Measurements from ENCODE around the gene YIPF5.

YIPF5 gene

GRCh38 chr5:144170276-144171024, at the start of gene YIPF5, which contains the start of gene KCTD16:
TSS of gene YIPF5 (minus strand) at chr5:144170659. CDS start at chr5:144169955, 704 bp downstream.
TSS of gene KCTD16 (plus strand) at chr5:144170873.
- DNase-seq, result peak; percentile 88

GRCh38 chr5:144219869-144220268, 49.4 kb upstream of the YIPF5 start:
- peak; percentile 45 for DNase-seq

- no peak for DNase-seq
Measured at GRCh38 chr5:144210655-144211054, 40.2 kb upstream of the YIPF5 start.

- DNase-seq, result no peak
Measured at GRCh38 chr5:144209361-144209760, 38.9 kb upstream of the YIPF5 start.

GRCh38 chr5:144207875-144208444, 37.5 kb upstream of the YIPF5 start:
- no peak for DNase-seq

GRCh38 chr5:144206141-144206540, 35.7 kb upstream of the YIPF5 start:
- no peak for DNase-seq

- DNase-seq, result no peak
Measured at GRCh38 chr5:144205141-144205551, 34.7 kb upstream of the YIPF5 start.

- peak; percentile 44 for DNase-seq
Measured at GRCh38 chr5:144203750-144204596, 33.5 kb upstream of the YIPF5 start.

- DNase-seq, result no peak
Measured at GRCh38 chr5:144202726-144203125, 32.3 kb upstream of the YIPF5 start.

- DNase-seq, result no peak
Measured at GRCh38 chr5:144202072-144202471, 31.6 kb upstream of the YIPF5 start.

GRCh38 chr5:144201588-144201987, 31.1 kb upstream of the YIPF5 start:
- no peak for DNase-seq

- no peak for DNase-seq
Measured at GRCh38 chr5:144198386-144198785, 27.9 kb upstream of the YIPF5 start.

GRCh38 chr5:144196612-144197011, 26.2 kb upstream of the YIPF5 start:
- no peak for DNase-seq

GRCh38 chr5:144195448-144195847, 25.0 kb upstream of the YIPF5 start:
- DNase-seq, result no peak

GRCh38 chr5:144194144-144194543, 23.7 kb upstream of the YIPF5 start:
- no peak for DNase-seq

- no peak for DNase-seq
Measured at GRCh38 chr5:144192661-144193060, 22.2 kb upstream of the YIPF5 start.

- no peak for DNase-seq
Measured at GRCh38 chr5:144191998-144192397, 21.5 kb upstream of the YIPF5 start.

GRCh38 chr5:144191531-144191930, 21.1 kb upstream of the YIPF5 start:
- DNase-seq, result no peak

- no peak for DNase-seq
Measured at GRCh38 chr5:144189800-144190429, 19.5 kb upstream of the YIPF5 start.

GRCh38 chr5:144187699-144188294, 17.3 kb upstream of the YIPF5 start:
- DNase-seq, result no peak

GRCh38 chr5:144183254-144183889, 12.9 kb upstream of the YIPF5 start:
- DNase-seq, result no peak

- DNase-seq, result no peak
Measured at GRCh38 chr5:144179226-144179625, 8.8 kb upstream of the YIPF5 start.

Measured in NCI-H187 treated with DMSO at 0.1 percent for 48 hours (cell line).